ENCODE data around the gene CERS3. TPM values are rescaled to one million over a fixed set of nuclear protein-coding genes. Genes with fewer than 3 reads are reported as not detected.

Gene CERS3
- total and polyA plus RNA-seq, 4 donors, result not detected

GRCh38 chr15:100508641-100509300 lies 20.0 kb downstream of the CERS3 start:
- Histone ChIP-seq H3K27ac (ENCODE audit: low read depth in 1 of 2, low read length in 2 of 2) (no peak overlapping the region), H3K27me3 (ENCODE audit: control insufficient read depth in 4 of 4, insufficient read depth in 4 of 4, low read length in 3 of 4) (peaks cover 0 to 2% (median 0%) of the 10 kb centered on the region in 4 donors), H3K9ac (ENCODE audit: low read depth in 1 of 2, low read length in 2 of 2) (no peak overlapping the region), H3K9me3 (ENCODE audit: control insufficient read depth in 4 of 4, low read length in 3 of 4) (peaks cover 0 to 2% (median 0%) of the 10 kb centered on the region in 4 donors), H3K36me3 (ENCODE audit: control insufficient read depth in 4 of 4, insufficient read depth in 3 of 4, low read depth in 1 of 4, low read length in 3 of 4) (no peaks in the 10 kb centered on the region), H3K4me3 (ENCODE audit: low read depth in 1 of 3, low read length in 3 of 3) (no peak overlapping the region), H3K4me1 (ENCODE audit: control insufficient read depth in 4 of 4, insufficient read depth in 4 of 4, low read length in 3 of 4) (no peaks in the 10 kb centered on the region)
- DNase-seq (ENCODE audit: low spot score), result no peak
- 66% methylated on average over 7 of the region's 7 CpGs for WGBS
- TF ChIP-seq REST (IDR thresholded peaks at IDR 0.05), result no peak
- no peak for TF ChIP-seq FOXA1 (IDR thresholded peaks at IDR 0.05)
- no peak for TF ChIP-seq NR2F2 (IDR thresholded peaks at IDR 0.05)
- TF ChIP-seq ATF3 (IDR thresholded peaks at IDR 0.05), result no peak
- no peak for TF ChIP-seq MAX (IDR thresholded peaks at IDR 0.05)
- TF ChIP-seq RAD21 (IDR thresholded peaks at IDR 0.05), result no peak
- TF ChIP-seq GABPA (IDR thresholded peaks at IDR 0.05 in 1 of 2, conservative IDR thresholded peaks at IDR 0.05 in 1 of 2), result no peak
- TF ChIP-seq SP1 (IDR thresholded peaks at IDR 0.05), result no peak
- no peak for TF ChIP-seq FOXA2 (IDR thresholded peaks at IDR 0.05)
- no peak for TF ChIP-seq HNF4G (IDR thresholded peaks at IDR 0.05)
- TF ChIP-seq CTCF (IDR thresholded peaks at IDR 0.05; ENCODE audit: low read depth, low read length, missing input control), result no peak

GRCh38 chr15:100502651-100503050 lies 26.1 kb downstream of the CERS3 start:
- H3K36me3 ChIP-seq (ENCODE audit: control insufficient read depth in 4 of 4, insufficient read depth in 3 of 4, low read depth in 1 of 4, low read length in 3 of 4), result no peaks in the 10 kb centered on the region
- no peak for DNase-seq (ENCODE audit: low spot score)
- H3K27ac ChIP-seq (ENCODE audit: low read depth in 1 of 2, low read length in 2 of 2), result no peak overlapping the region
- TF ChIP-seq JUND (IDR thresholded peaks at IDR 0.05) (no peak), NR2F2 (IDR thresholded peaks at IDR 0.05) (no peak), ZBTB33 (IDR thresholded peaks at IDR 0.05) (no peak), GABPA (IDR thresholded peaks at IDR 0.05 in 1 of 2, conservative IDR thresholded peaks at IDR 0.05 in 1 of 2) (no peak), RAD21 (IDR thresholded peaks at IDR 0.05) (no peak)
- H3K9me3 ChIP-seq (ENCODE audit: control insufficient read depth in 4 of 4, low read length in 3 of 4), result peaks cover 0 to 2% (median 0%) of the 10 kb centered on the region in 4 donors
- no peaks in the 10 kb centered on the region for H3K4me1 ChIP-seq (ENCODE audit: control insufficient read depth in 4 of 4, insufficient read depth in 4 of 4, low read length in 3 of 4)
- H3K27me3 ChIP-seq (ENCODE audit: control insufficient read depth in 4 of 4, insufficient read depth in 4 of 4, low read length in 3 of 4), result peaks cover 0 to 2% (median 0%) of the 10 kb centered on the region in 4 donors
- no peak overlapping the region for H3K9ac ChIP-seq (ENCODE audit: low read depth in 1 of 2, low read length in 2 of 2)
- WGBS, result 61% methylated on average over 3 of the region's 3 CpGs
- H3K4me3 ChIP-seq (ENCODE audit: low read depth in 1 of 3, low read length in 3 of 3), result no peak overlapping the region

All from liver (tissue), 9 donors.